WERI-Rb-1 (cell line): Measurements from ENCODE around the gene ANKH.

Source experiments
- DNase-seq: peaks from one replicate; pipeline ENCODE4 v3.0.0-alpha.2; 2020
- H3K27ac ChIP-seq: fragments of 250-450 bp; sonication (Bioruptor Pico); 2 replicates; pipeline ENCODE4 v1.5.1; 2020; ENCODE audit warnings: mild to moderate bottlenecking, moderate library complexity
- H3K27me3 ChIP-seq: fragments of 250-450 bp; sonication (Bioruptor Pico); 2 replicates; pipeline ENCODE4 v1.5.1; 2021; ENCODE audit warnings: mild to moderate bottlenecking, low read depth, moderate library complexity; ENCODE audit not compliant: insufficient read depth, severe bottlenecking
- H3K36me3 ChIP-seq: fragments of 250-450 bp; sonication (Bioruptor Pico); 2 replicates; pipeline ENCODE4 v1.5.1; 2020; ENCODE audit warnings: mild to moderate bottlenecking, moderate library complexity
- H3K4me3 ChIP-seq: 2 replicates; pipeline ENCODE4 v1.5.1; 2011; ENCODE audit warnings: low read depth, mild to moderate bottlenecking, control low read depth, low read length
- H3K9me3 ChIP-seq: fragments of 250-450 bp; sonication (Bioruptor Pico); 2 replicates; pipeline ENCODE4 v1.5.1; 2021; ENCODE audit warnings: mild to moderate bottlenecking, moderate library complexity; ENCODE audit not compliant: severe bottlenecking
- CTCF ChIP-seq: IDR thresholded peaks from 2 replicates; pipeline ENCODE4 v1.5.1; 2011; ENCODE audit warnings: low read depth, mild to moderate bottlenecking, control low read depth, inconsistent platforms, low read length

The ANKH gene

GRCh38 chr5:14737291-14737690, 134.3 kb downstream of the ANKH start:
- Histone ChIP-seq H3K27me3 (no peaks in the 10 kb centered on the region), H3K4me3 (no peak overlapping the region), H3K36me3 (peaks cover 51% of the 10 kb centered on the region), H3K9me3 (no peaks in the 10 kb centered on the region), H3K27ac (no peak overlapping the region)
- DNase-seq = no peak
- no peak for TF ChIP-seq CTCF

GRCh38 chr5:14735944-14736343, 135.6 kb downstream of the ANKH start:
- TF ChIP-seq CTCF = no peak
- no peaks in the 10 kb centered on the region for H3K27me3 ChIP-seq
- no peak overlapping the region for H3K4me3 ChIP-seq
- DNase-seq = no peak
- no peak overlapping the region for H3K27ac ChIP-seq
- H3K9me3 ChIP-seq = no peaks in the 10 kb centered on the region
- H3K36me3 ChIP-seq = peaks cover 47% of the 10 kb centered on the region

GRCh38 chr5:14734396-14734795, 137.2 kb downstream of the ANKH start:
- Histone ChIP-seq H3K36me3 (peaks cover 41% of the 10 kb centered on the region), H3K27me3 (no peaks in the 10 kb centered on the region), H3K4me3 (no peak overlapping the region), H3K27ac (no peak overlapping the region), H3K9me3 (no peaks in the 10 kb centered on the region)
- TF ChIP-seq CTCF = no peak
- no peak for DNase-seq

- H3K27ac ChIP-seq = no peak overlapping the region
These were observed 137.9 kb downstream of the ANKH start for GRCh38 chr5:14733661-14734060.

GRCh38 chr5:14732991-14733390, 138.6 kb downstream of the ANKH start:
- TF ChIP-seq CTCF = no peak
- peaks cover 37% of the 10 kb centered on the region for H3K36me3 ChIP-seq
- no peaks in the 10 kb centered on the region for H3K27me3 ChIP-seq
- peak overlapping the region; percentile 16; the same call in 1 of the 2 replicates for H3K27ac ChIP-seq
- H3K4me3 ChIP-seq = no peak overlapping the region
- DNase-seq = no peak
- no peaks in the 10 kb centered on the region for H3K9me3 ChIP-seq

More at GRCh38 chr5:14733661-14734060, 137.9 kb downstream of the ANKH start:
- Histone ChIP-seq H3K9me3 (no peaks in the 10 kb centered on the region), H3K27me3 (no peaks in the 10 kb centered on the region), H3K36me3 (peaks cover 41% of the 10 kb centered on the region), H3K4me3 (no peak overlapping the region)
- no peak for DNase-seq
- no peak for TF ChIP-seq CTCF

GRCh38 chr5:14730881-14731280, 140.7 kb downstream of the ANKH start:
- peak; percentile 25 for DNase-seq
- peak; percentile 30; the same call in 1 of the 2 replicates for TF ChIP-seq CTCF
- Histone ChIP-seq H3K27me3 (no peaks in the 10 kb centered on the region), H3K36me3 (peaks cover 41% of the 10 kb centered on the region), H3K9me3 (no peaks in the 10 kb centered on the region), H3K27ac (no peak overlapping the region), H3K4me3 (no peak overlapping the region)
